Lung microvascular endothelial cell (primary cell): ENCODE measurements around the gene LHFPL6. TPM values are rescaled to one million over a fixed set of nuclear protein-coding genes. Genes with fewer than 3 reads are reported as not detected.

Experiments used
- DNase-seq, 2 donors: peaks; one replicate each; pipeline versions ENCODE4 v3.0.0 to v3.0.0-alpha.2; 2010; ENCODE audit warnings: low read depth in 2 of 2
- total RNA-seq: library from RNA; depleted of rRNA; stranded (reverse); fragments of >200 nt; gene quantifications from 2 replicates; pipeline ENCODE4 v1.2.1, GENCODE V29; 2014

Gene LHFPL6
- total RNA-seq, 1 donor from 2014 or later = 72.6 TPM

DNA sequence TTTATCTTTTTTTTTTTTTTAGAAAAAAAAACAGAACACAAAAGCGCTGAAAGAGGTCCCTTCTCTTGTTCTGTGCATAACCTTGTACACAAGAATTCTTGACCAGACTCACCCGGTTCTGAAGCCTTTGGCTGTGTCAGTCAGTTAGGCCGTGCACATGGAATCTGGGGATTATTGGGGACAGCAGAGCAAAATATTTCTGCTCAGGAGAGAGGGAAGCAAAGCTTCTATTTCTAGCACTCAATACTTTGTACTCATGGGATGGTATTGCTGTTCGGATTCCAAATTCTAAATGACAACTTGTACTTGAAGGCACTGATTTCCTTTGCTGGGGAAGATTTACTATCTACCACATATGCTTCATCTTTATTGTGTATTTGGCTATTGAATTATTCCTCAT is 292.0 kb downstream of the LHFPL6 start:
- DNase-seq = no peak

DNA sequence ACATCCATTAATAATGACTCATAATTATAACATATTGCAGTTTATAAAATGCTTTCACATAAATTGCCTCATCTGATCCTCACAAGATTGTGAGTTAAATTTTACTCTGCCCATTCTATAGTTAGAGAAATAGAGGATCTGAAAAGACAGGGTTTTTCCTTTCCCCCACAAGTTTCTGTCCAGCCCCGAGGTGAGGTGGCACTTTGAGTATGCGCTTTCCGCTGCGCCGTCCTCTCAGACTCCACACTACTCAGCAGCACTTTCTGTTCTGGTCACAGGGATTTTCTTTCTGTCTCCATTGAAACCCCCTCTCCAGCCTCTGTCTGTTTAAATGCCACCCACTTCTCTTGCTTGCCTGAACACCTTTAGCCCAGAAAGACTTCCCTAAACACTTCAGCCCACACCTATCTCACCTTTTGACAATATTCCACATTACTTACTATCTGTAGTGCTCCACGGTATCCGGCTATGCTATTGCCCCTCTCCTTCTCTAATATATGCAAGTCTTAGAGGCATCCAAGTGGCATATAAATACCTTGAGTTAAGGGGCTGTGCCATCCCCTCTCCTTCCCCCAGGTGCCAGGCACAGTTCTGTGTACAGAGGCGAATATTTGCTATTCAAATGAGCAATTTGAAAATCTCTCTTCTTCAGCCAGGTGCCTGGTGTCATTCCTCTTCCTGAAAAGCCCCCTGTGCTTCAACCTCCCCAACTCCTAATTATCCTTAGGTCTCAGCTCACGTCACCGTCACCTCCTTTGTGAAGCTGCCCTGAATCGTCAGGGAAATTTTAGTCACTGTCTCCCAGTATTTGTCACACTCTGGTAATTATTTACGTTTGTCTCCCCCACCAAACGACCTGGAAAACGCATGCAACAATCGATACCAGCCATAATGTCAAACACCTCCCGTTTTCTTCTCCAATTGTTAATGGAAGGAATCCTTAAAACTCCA is 296.1 kb downstream of the LHFPL6 start:
- DNase-seq = no peak

DNA sequence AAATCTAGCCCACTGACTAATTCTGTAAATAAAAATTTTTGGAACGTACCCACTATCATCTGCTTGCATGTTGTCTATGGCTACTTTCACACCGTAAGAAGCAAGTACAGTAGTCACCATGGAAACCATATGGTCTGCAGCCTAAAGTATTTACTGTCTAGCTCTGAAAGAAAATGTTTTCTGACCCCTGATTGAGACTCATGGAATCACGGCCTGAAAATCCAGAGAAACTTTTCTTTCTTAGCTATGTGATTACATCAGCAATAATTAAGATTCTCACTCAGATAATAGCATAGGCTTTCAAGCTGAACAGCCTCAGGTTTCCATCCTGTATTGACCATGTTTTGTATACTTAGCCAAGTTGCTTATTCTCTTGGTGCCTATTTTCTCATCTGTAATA is 300.2 kb downstream of the LHFPL6 start:
- no peak for DNase-seq

DNA sequence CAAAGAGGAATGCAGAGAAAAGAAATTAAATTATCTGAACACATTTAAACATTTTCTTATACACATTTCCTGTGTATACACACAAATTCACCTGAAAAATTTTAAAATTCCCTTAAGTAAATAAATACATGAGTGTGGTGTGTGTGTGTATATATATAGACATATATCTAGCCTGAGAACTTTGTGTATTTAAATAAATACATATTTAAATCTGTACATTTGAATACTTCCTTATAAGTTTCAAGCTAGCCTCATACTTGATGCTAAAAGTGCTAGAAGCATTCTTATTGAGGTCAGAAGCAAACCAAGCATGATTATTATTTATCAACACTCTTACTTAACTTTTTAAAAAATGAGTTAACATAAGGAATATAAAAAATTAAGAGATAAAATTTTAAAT is 304.0 kb downstream of the LHFPL6 start:
- DNase-seq = no peak

DNA sequence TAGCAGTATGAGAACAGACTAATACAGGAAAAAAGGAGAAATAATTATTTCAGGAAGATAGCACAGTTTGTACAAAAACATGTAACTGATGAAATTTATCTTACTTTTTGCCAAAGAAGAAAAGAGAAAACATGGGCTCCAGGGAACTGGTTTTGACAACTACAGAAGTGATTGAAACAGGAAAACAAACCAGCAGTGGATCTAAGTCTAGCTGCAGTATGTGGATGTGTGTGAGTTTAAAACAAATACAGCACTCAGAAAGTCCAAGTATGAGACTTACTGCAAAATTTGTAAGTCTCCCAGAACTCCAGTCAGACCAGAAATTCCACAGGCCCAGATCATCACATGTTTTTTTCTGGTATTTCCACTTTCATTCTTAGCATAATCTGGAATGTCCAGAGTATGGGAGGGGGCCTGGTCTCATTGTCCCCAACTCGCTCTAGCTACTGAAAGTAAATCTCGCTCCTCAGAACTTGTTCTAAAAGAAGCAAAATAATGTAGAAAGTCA is 305.3 kb downstream of the LHFPL6 start:
- DNase-seq = no peak

DNA sequence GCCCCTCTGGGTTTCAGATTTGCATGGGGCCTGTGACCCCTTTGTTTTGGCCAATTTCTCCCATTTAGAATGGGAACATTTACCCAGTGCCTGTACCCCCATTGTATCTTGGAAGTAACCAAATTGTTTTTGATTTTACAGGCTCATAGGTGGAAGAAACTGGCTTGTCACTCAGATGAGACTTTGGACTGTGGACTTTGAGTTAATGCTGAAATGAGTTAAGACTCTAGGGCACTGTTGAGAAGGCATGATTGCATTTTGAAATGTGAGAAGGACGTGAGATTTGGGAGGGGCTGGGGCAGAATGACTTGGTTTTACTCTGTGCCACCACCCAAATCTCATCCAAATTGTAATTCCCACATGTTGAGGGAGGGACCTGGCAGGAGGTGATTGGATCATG is 306.0 kb downstream of the LHFPL6 start:
- no peak for DNase-seq

DNA sequence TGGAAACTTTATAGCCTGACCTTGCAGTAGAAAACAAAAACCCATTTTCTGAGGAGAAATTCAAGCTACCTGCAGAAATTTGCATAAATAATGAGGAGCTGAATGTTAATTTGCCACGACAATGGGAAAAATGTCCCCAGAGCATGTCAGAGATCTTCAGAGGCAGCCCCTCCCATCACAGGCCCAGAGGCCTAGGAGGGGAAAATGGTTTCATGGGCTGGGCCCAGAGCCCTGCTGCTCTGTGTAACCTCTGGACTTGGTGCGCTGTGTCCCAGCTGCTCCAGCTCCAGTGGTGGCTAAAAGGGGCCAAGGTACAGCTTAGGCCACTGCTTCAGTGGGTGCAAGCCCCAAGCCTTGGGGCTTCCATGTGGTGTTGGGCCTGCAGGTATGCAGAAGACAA is 306.8 kb downstream of the LHFPL6 start:
- DNase-seq = no peak

Other genes with a start within 250 kb of the LHFPL6 start
- gene COG6, start 52.5 kb upstream of the LHFPL6 start, total RNA-seq = 12.0 and 13.9 TPM in 2 replicates